ENCODE results near the gene RAB28. TPM values are rescaled to one million over a fixed set of nuclear protein-coding genes. Genes with fewer than 3 reads are reported as not detected.

The RAB28 gene
- total RNA-seq, 4 donors from 2014 or later = 18.7 to 34.2 (median 20.1) TPM

GRCh38 chr4:13399257-13399656, 84.9 kb downstream of the RAB28 start:
- no peak for TF ChIP-seq CTCF (IDR thresholded peaks at IDR 0.05; ENCODE audit: low read depth)

GRCh38 chr4:13396161-13396560, 88.0 kb downstream of the RAB28 start:
- TF ChIP-seq CTCF (IDR thresholded peaks at IDR 0.05; ENCODE audit: low read depth) = no peak

DNA sequence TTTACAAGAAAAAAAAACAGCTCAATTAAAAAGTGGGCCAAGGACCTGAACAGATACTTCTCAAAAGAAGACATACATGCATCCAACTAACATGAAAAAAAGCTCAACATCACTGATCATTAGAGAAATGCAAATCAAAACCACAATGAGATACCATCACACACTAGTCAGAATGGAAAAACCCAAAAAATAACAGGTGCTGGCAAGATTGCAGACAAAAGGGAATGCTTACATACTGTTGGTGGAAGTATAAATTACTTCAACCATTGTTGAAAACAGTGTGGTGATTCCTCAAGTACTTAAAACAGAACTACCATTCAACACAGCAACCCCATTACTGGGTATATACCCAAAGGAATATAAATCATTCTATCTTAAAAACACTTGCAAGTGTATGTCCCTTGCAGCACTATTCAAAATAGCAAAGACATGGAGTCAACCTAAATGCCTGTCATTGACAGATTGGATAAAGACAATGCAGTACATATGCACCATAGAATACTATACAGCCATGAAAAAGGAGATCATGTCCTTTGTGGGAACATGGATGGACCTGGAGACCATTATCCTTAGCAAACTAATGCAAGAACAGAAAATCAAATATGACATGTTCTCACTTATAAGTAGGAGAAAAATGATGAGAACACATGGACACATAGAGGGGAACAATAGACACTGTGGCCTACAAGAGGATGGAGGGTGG, 97.6 kb downstream of the RAB28 start:
- TF ChIP-seq CTCF (IDR thresholded peaks at IDR 0.05; ENCODE audit: low read depth) = no peak

DNA sequence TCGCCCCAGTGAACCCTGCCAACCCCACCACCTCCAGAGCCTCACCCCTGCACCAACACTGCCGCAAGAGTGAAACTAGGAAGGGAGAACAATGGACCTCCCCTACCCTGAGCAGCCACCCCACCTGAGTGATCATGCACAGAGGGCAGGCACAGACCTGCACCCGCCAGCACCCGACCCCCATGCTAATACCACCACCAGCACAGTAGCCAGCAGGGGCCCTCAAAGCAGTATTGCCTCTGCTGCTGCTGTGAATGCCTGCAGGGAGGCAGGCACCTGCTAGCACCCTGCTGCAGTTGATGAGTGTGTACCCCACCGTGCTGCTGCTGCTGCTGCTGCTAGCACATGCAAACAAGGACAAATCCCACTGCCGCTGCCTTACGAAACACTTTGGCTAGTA, 100.1 kb downstream of the RAB28 start:
- TF ChIP-seq CTCF (IDR thresholded peaks at IDR 0.05; ENCODE audit: low read depth) = no peak

DNA sequence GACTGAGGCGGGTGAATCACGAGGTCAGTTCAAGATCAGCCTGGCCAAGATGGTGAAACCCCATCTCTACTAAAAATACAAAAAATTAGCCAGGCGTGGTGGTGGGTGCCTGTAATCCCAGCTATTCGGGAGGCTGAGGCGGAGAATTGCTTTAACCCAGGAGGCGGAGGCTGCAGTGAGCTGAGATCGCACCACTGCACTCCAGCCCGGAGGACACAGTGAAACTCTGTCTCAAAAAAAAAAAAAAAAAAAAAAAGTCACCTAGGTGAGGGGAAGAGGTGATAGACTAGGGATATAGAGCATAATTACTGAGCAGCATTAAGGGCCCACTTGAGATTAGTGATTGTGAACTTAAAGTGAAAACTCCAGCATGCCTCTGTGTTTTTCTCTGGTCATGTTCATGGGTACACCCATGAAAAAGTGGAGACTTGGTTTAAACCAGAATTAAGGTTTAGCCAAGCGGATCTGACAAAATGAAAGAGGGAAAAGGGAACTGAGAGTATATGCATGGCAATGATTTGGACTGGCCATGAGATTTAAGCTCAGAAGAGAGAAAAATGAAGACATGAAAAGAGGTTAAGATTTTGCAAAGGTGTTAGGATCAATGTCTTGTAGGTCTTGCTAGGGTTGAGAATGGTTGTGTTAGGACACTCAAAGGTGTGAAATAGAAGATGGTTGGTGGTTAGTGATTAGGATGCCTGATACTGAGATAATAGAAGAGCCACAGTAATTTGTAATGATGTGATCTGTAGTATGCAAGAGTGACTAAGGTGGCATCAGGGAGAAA, 105.0 kb downstream of the RAB28 start:
- no peak for TF ChIP-seq CTCF (IDR thresholded peaks at IDR 0.05; ENCODE audit: low read depth)

GRCh38 chr4:13371048-13371447, 113.1 kb downstream of the RAB28 start:
- TF ChIP-seq CTCF (IDR thresholded peaks at IDR 0.05; ENCODE audit: low read depth) = no peak

GRCh38 chr4:13368217-13368616, 115.9 kb downstream of the RAB28 start:
- no peak for TF ChIP-seq CTCF (IDR thresholded peaks at IDR 0.05; ENCODE audit: low read depth)
